Measurements from ENCODE around the gene ANKRD6.

GRCh38 chr6:89501222-89501621 is 68.3 kb downstream of the ANKRD6 start:
- no peak for TF ChIP-seq CTCF (IDR thresholded peaks at IDR 0.05)
- no peak for TF ChIP-seq POLR2A (IDR thresholded peaks at IDR 0.05)

All from vagina (tissue), 2 donors.